Measurements from ENCODE around the gene ZBTB7C.

GRCh38 chr18:47992266-47992665 lies 416.9 kb downstream of the ZBTB7C start:
- TF ChIP-seq CTCF (conservative IDR thresholded peaks at IDR 0.05 in 1 of 2, IDR thresholded peaks at IDR 0.05 in 1 of 2; ENCODE audit: extremely low read depth in 1 of 2, insufficient read depth in 1 of 2, low read depth in 1 of 2, low read length in 2 of 2) (no peak), EZH2 (IDR thresholded peaks at IDR 0.05; ENCODE audit: borderline replicate concordance, low read length) (no peak)

All from mammary epithelial cell (primary cell).